Posterior cingulate gyrus (tissue), 11 donors: ENCODE results near the gene SNX21.

Experiments
- DNase-seq, 10 donors: peaks; one replicate each; pipeline versions ENCODE4 v3.0.0 to v3.0.0-alpha.2; 2020 to 2021; ENCODE audit warnings: mixed read lengths in 3 of 10
- intact Hi-C: fragments of 100-400 bp; cut with DNase I; formaldehyde crosslinking; loops from one replicate; pipeline ENCODE4 v1.15.1; 2023

SNX21 gene

GRCh38 chr20:45848421-45848820, 14.8 kb downstream of the SNX21 start:
- DNase-seq, result peak in 2 of 10 donors; percentile 43 to 44
- intact Hi-C loops, result no loop called here

GRCh38 chr20:45848969-45849582, 15.5 kb downstream of the SNX21 start:
- DNase-seq, result peak in 1 of 10 donors; percentile 30
- intact Hi-C loops, result no loop called here

GRCh38 chr20:45850238-45850637, 16.6 kb downstream of the SNX21 start:
- DNase-seq, result no peak
- intact Hi-C loops, result no loop called here

GRCh38 chr20:45850926-45851325, 17.3 kb downstream of the SNX21 start:
- intact Hi-C loops, result no loop called here

GRCh38 chr20:45851501-45851900, 17.9 kb downstream of the SNX21 start:
- intact Hi-C loops, result no loop called here
- DNase-seq, result no peak

More at GRCh38 chr20:45850926-45851325, 17.3 kb downstream of the SNX21 start:
- no peak for DNase-seq

GRCh38 chr20:45852326-45852725, 18.7 kb downstream of the SNX21 start:
- intact Hi-C loops, result no loop called here
- DNase-seq, result no peak

DNA sequence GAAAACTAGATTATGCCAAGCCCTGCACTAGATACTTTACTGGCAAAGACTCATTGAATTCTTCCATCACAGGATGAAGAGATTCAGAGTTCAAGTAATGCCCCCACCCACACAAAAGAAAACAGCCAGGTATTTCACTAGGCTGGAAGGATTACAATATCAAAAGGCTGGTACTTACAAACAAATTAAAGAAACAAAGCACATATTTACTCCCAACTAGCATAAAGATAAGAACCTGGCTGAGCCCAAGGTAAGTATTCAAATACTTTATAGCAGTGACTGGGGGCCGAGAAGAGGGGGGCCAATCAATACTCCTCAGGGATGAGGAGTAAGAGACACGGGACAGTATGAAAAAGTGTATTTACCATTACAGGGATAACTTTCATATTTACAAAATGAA, 19.9 kb downstream of the SNX21 start:
- no peak for DNase-seq
- intact Hi-C loops, result no loop called here

DNA sequence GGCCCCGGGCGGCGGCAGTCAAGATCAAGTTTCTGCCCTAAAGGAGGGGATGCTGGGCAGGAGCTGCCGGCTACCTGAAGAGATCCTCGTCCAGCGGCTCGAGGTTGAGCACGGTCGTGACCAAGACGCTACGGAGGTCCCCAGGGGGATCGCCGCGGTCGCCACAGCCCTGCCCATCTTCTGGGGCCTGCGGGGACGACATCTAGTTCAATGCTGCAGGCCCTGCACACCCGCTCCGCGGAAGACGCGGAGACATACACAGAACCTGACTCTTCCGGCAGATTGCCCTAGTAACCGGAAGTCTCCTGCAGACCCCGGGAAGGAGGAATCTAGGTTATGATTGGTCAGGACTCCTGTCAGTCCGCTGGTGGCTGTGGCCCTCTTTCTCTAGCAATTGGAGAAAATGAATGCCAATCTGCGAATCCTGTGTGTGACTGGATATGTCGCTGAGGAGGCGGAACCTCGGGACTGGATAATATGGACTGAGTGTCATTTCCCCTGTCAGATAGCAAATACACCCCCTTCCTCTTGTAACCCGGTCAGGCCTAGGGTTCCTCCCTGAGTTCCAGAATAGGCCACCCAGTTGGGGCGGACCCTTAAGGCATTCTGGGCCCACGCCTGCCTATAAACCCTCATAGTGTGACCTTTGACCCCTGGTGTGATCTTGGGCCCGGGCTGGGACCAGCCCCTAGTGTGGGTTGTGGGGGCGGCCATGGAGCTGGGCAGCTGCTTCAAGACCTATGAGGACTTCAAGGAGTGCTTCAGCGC, 23.7 kb downstream of the SNX21 start, which contains the start of the genes ACOT8 and ZSWIM3:
ACOT8 (minus strand) TSS at position 279 of the 768 bp plus-strand sequence; CDS start at position 202, 77 bp downstream.
ZSWIM3 (plus strand) TSS at position 501 of the 768 bp plus-strand sequence; CDS start at position 713, 212 bp downstream.
- peak; percentile 84 to 99 (median 94) for DNase-seq
- intact Hi-C loops, result loop anchor here (1.0 kb wide), 1 partner anchor 24 kb away; the partner anchor contains the start of gene ZSWIM1

GRCh38 chr20:45857882-45858216, 24.2 kb downstream of the SNX21 start:
- no peak for DNase-seq
- intact Hi-C loops, result loop anchor here (1.0 kb wide), 1 partner anchor 23 kb away; the partner anchor contains the start of gene ZSWIM1

- DNase-seq, result no peak
- intact Hi-C loops, result no loop called here
Measured at GRCh38 chr20:45859916-45860315, 26.3 kb downstream of the SNX21 start.

- DNase-seq, result no peak
Measured at GRCh38 chr20:45860560-45861220, 27.1 kb downstream of the SNX21 start.

DNA sequence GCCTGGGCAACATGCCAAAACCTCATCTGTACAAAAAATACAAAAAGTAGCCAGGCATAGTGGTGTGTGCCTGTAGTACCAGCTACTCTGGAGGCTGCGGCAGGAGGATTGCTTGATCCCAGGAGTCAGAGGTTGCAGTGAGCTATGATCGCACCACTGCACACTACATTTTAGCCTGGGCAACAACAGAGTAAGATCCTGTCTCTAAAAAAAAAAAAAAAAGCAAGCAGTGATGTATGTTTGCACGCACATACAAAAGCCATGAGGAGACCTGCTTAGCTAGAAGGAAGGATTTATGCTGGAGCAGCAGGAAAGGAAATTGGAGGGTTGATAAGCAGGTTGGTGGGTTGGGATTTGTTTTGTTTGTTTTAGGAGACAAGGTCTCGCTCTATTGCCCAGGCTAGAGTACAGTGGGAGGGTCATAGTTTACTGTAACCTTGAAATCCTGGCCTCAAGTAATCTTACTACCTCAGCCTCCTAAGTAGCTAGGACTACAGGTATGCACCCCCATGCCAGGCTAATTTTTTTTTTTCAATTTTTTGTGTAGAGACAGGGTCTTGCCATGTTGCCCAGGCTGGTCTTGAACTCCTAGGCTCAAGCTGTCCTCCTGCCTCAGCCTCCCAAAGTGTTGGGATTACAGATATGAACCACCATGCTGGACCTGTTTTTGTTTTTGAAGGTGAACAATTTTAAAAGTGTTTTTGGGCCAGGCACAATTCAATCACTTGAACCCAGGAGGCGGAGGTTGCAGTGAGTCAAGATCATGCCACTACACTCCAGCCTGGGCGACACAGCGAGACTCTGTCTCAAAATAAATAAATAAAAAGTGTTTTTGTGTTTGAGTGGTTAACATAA, 27.8 kb downstream of the SNX21 start:
- intact Hi-C loops, result no loop called here
- peak in 1 of 10 donors; percentile 69 for DNase-seq

More at GRCh38 chr20:45860560-45861220, 27.1 kb downstream of the SNX21 start:
- intact Hi-C loops, result no loop called here

GRCh38 chr20:45863543-45864470, 30.2 kb downstream of the SNX21 start:
- DNase-seq, result no peak
- intact Hi-C loops, result no loop called here

GRCh38 chr20:45866454-45866853, 32.9 kb downstream of the SNX21 start:
- intact Hi-C loops, result no loop called here

DNA sequence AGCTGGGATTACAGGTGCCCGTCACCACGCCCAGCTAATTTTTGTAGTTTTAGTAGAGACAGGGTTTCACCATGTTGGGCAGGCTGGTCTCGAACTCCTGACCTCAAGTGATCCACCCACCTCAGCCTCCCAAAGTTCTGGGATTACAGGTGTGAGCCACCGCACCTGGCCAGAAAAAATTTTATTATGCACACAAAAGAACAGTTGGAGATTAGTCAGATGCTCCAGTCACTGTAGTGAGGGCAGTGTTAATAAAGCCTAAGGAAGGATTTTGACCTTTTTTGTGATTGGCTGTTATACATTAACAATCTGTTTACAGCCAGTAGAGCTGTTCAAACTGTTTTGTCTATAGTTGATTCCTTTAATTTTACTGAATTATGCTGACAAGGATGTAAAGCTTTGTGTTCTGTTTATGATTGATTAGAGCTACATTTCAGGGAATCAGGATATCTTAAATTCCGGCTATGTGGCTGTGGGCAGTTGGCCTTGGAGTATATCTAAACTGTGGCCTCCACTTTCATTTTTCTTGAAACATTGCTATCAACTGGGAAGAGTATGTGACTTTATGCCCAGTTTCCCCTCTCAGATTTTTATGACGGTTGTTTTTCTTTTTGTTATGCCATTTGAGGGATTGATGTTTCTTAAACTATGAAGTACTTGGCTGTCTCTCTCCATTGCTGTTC, 33.7 kb downstream of the SNX21 start:
- no peak for DNase-seq
- intact Hi-C loops, result no loop called here

More at GRCh38 chr20:45866454-45866853, 32.9 kb downstream of the SNX21 start:
- DNase-seq, result no peak

DNA sequence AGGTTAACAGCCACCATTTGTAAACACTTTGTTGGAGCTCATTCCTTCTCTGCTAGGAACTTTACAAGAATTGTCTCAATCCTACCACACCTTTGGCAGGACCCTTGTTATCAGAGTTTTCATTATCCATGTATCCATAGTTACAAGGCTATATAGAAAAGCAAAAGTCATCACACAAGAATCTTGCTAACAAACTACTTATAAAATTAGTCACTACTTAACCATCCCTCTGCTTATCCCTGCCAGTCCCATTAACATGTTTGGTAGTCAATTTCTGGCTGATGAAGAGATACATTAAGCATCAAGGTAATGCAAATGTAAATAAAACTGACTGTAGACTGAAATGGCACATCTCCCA, 34.2 kb downstream of the SNX21 start:
- DNase-seq, result no peak

GRCh38 chr20:45872626-45873025, 39.0 kb downstream of the SNX21 start:
- no peak for DNase-seq
- intact Hi-C loops, result no loop called here

More for the DNA sequence above, 34.2 kb downstream of the SNX21 start:
- intact Hi-C loops, result no loop called here

DNA sequence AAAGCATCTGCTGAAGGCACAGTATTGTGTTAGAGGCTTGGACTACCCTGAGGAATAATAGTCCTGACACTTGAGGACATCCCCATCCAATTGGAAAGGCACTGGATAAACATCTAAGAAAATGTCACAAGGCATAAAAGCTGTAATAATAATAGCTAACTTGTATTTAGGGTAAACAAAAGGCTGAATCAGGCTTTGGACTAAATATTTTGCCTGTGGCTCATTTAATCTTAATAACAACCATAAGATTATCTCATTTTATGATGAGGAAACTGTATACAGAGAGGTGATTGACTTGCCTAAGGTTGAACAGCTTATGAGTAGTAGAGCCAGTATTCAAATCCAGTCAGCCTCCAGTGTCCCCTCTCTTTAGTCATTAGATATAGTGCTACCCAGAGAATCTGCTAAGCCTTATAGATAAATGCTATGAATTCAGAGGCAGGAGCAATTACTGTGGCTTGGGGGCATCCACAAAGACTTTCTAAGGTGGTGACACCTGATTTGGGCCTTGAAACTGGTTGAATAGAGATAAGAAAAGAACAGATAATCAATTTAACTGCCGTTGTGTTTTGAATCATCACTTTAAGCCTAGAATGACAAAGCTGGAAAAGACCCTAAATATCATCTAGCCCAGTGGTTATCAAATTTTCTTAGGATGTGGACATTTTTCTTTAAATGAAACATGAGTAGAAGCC, 40.0 kb downstream of the SNX21 start:
- intact Hi-C loops, result no loop called here
- DNase-seq, result no peak
